HepG2 (cell line): Measurements from ENCODE around the gene SCFD2. TPM values are rescaled to one million over a fixed set of nuclear protein-coding genes. Genes with fewer than 3 reads are reported as not detected.
A peak's percentile ranks its signal among the peaks of the same experiment; 100 is the strongest.

Source experiments
- ATAC-seq: fragments of 200-7000 bp; cut with Tn5 transposase; 3 replicates; pipeline ENCODE4 v1.9.1; 2020; ENCODE audit warnings: mild to moderate bottlenecking, moderate library complexity
- BruUV-seq: library from RNA; stranded (reverse); fragments of 400-500 nt; replicated peaks from 2 replicates; lab custom pipeline; 2021; lab: Mats Ljungman, UMichigan
- CTCF ChIA-PET: fragments of 300-600 bp; formaldehyde crosslinking; extraction: SDS; loops from one replicate; lab custom pipeline; 2021; ENCODE audit warnings: low total read pairs, inconsistent platforms, low intra/inter-chr PET ratio; lab: Yijun Ruan, JAX
- POLR2A ChIA-PET: fragments of 350-600 bp; sonication (Branson Sonifier 250); formaldehyde crosslinking; loops from one replicate; lab custom pipeline; 2020; ENCODE audit warnings: antibody characterized with exemption, inconsistent platforms; lab: Yijun Ruan, JAX
- DNase-seq: peaks from one replicate; pipeline ENCODE4 v3.0.0-alpha.2; 2015; ENCODE audit warnings: low spot score
- FAIRE-seq: peaks from 3 replicates; lab custom pipeline; 2011; peaks lifted over from hg19 to GRCh38; lab: Jason Lieb, UNC
- H2AFZ ChIP-seq: one replicate; pipeline ENCODE4 v1.6.1; 2011; ENCODE audit warnings: low read length, inconsistent platforms
- H3K27ac ChIP-seq: fragments of 300-600 bp; 3 replicates; pipeline ENCODE4 v1.8.0; 2011; ENCODE audit warnings: mixed run types, mild to moderate bottlenecking, mixed read lengths, low read length, inconsistent platforms; ENCODE audit not compliant: insufficient read depth; ENCODE audit errors: extremely low read length
- H3K27me3 ChIP-seq, 2 experiments: fragments of 200-600 bp in 1 of 2; 2 replicates in 1 of 2; 3 replicates in 1 of 2; pipeline versions ENCODE4 v1.6.0 to v1.8.0; 2011; ENCODE audit warnings: low read length in 2 of 2, mild to moderate bottlenecking in 2 of 2, moderate library complexity in 2 of 2, inconsistent platforms in 1 of 2; ENCODE audit not compliant: insufficient read depth in 2 of 2, control insufficient read depth in 1 of 2
- H3K36me3 ChIP-seq, 2 experiments: fragments of 200-600 bp in 1 of 2; replicated peaks in 1 of 2; 2 replicates in 1 of 2; 3 replicates in 1 of 2; pipeline versions ENCODE4 v1.5.1 to v1.8.0; 2011; ENCODE audit warnings: low read length in 2 of 2, inconsistent platforms in 1 of 2; ENCODE audit not compliant: insufficient read depth in 2 of 2, control insufficient read depth in 1 of 2
- H3K4me1 ChIP-seq: 2 replicates; pipeline ENCODE4 v1.5.1; 2012; ENCODE audit warnings: low read length, inconsistent platforms; ENCODE audit not compliant: insufficient read depth
- H3K4me2 ChIP-seq: 2 replicates; pipeline ENCODE4 v1.6.0; 2011; ENCODE audit warnings: low read depth, low read length, inconsistent platforms
- H3K4me3 ChIP-seq, 3 experiments: fragments of 200-600 bp in 1 of 3; sonication (generic), shearing (Covaris generic) in 1 of 3; replicated peaks in 1 of 3; 2 replicates each; pipeline ENCODE4 v1.5.1; 2011 to 2016; ENCODE audit warnings: low read length in 3 of 3, inconsistent platforms in 2 of 3, low read depth in 2 of 3, mild to moderate bottlenecking in 2 of 3, control low read depth in 1 of 3, mixed read lengths in 1 of 3; ENCODE audit not compliant: insufficient read depth in 1 of 3
- H3K79me2 ChIP-seq: one replicate; pipeline ENCODE4 v1.6.1; 2011; ENCODE audit warnings: low read length, inconsistent platforms; ENCODE audit not compliant: insufficient read depth
- H3K9ac ChIP-seq: 2 replicates; pipeline ENCODE4 v1.6.0; 2011; ENCODE audit warnings: mild to moderate bottlenecking, low read depth, low read length, inconsistent platforms; ENCODE audit not compliant: insufficient read depth
- H3K9me3 ChIP-seq: 2 replicates; pipeline ENCODE4 v1.5.1; 2012; ENCODE audit warnings: mild to moderate bottlenecking, low read length
- H4K20me1 ChIP-seq: 2 replicates; pipeline ENCODE4 v1.6.0; 2011; ENCODE audit warnings: inconsistent platforms, mild to moderate bottlenecking, low read length, moderate library complexity; ENCODE audit not compliant: insufficient read depth
- ARHGAP35 ChIP-seq: sonication (generic); formaldehyde crosslinking; IDR thresholded peaks from 2 replicates; pipeline ENCODE4 v1.9.0; 2022; ENCODE audit warnings: mild to moderate bottlenecking, inconsistent platforms, moderate library complexity, missing genetic modification reagents, borderline replicate concordance
- GATA4 ChIP-seq: sonication (generic); IDR thresholded peaks from 2 replicates; pipeline ENCODE4 v1.6.1; 2016; ENCODE audit warnings: antibody characterized with exemption, low read depth, borderline replicate concordance
- MYC ChIP-seq: sonication (generic); formaldehyde crosslinking; IDR thresholded peaks from 2 replicates; pipeline ENCODE4 v1.9.0; 2021; ENCODE audit warnings: missing genetic modification reagents, borderline replicate concordance
- MYNN ChIP-seq: sonication (generic); formaldehyde crosslinking; IDR thresholded peaks from 2 replicates; pipeline ENCODE4 v1.4.0; 2020; ENCODE audit warnings: mild to moderate bottlenecking, low read depth, missing genetic modification reagents
- NFIC ChIP-seq: IDR thresholded peaks from 2 replicates; pipeline ENCODE4 v1.6.1; 2012; ENCODE audit warnings: mild to moderate bottlenecking, low read length, inconsistent platforms
- RNF2 ChIP-seq: fragments of 450-650 bp; conservative IDR thresholded peaks from 2 replicates; pipeline ENCODE4 v1.6.1; 2016; ENCODE audit warnings: low read depth
- RORA ChIP-seq: sonication (generic); formaldehyde crosslinking; IDR thresholded peaks from 2 replicates; pipeline ENCODE4 v1.5.0; 2020; ENCODE audit warnings: mild to moderate bottlenecking, missing genetic modification reagents, moderate library complexity
- SNAPC2 ChIP-seq: sonication (generic); formaldehyde crosslinking; IDR thresholded peaks from 2 replicates; pipeline ENCODE4 v1.8.1; 2022; ENCODE audit warnings: mild to moderate bottlenecking, missing genetic modification reagents
- TBP ChIP-seq: sonication (generic); formaldehyde crosslinking; IDR thresholded peaks from 2 replicates; pipeline ENCODE4 v1.5.0; 2020; ENCODE audit warnings: missing genetic modification reagents
- ZNF790 ChIP-seq: sonication (generic); formaldehyde crosslinking; IDR thresholded peaks from 2 replicates; pipeline ENCODE4 v1.8.0; 2022; ENCODE audit warnings: missing genetic modification reagents, mild to moderate bottlenecking, borderline replicate concordance
- WGBS: methylation state at CpG from one replicate; pipeline ENCODE4 v1.1.6; 2017; ENCODE audit warnings: low lambda C conversion rate; 5-methylcytosine and 5-hydroxymethylcytosine counted together
- in situ Hi-C: cut with HindIII; loops from 2 replicates; pipeline ENCODE4 v1.10.0; 2017; ENCODE audit warnings: low pct_unique_long_range_greater_than_20kb; ENCODE audit not compliant: extremely low pct_ligation_motif_present
- intact Hi-C: fragments of 100-400 bp; cut with micrococcal nuclease; formaldehyde crosslinking; loops from one replicate; pipeline ENCODE4 v1.10.0; 2022; ENCODE audit not compliant: unreplicated experiment
- polyA plus RNA-seq, 8 experiments: library from polyadenylated mRNA; depleted of rRNA in 3 of 8; stranded (reverse) in 7 of 8; unstranded in 1 of 8; fragments of >200 nt; fragmentation: Illumina TruSeq in 4 of 8; extraction: Trizol in 4 of 8; gene quantifications; 2 replicates each; pipeline versions ENCODE4 v1.2.1 to v1.2.3, GENCODE V29; 2011 to 2016; ENCODE audit warnings: low read depth in 4 of 8, missing spikeins in 1 of 8, mixed read lengths in 1 of 8; ENCODE audit not compliant: insufficient read depth in 1 of 8
- total RNA-seq, 5 experiments: library from RNA; depleted of rRNA; stranded (reverse); fragments of >200 nt; fragmentation: Illumina TruSeq; extraction: Trizol; gene quantifications; 2 replicates each; pipeline ENCODE4 v1.2.3, GENCODE V29; 2016; ENCODE audit warnings: low read depth in 1 of 5
- TF ChIP-seq, protein P1 (sequence below): IDR thresholded peaks from 2 replicates; pipeline ENCODE4 v1.6.1; 2018; ENCODE audit warnings: missing genetic modification reagents, mild to moderate bottlenecking, missing compliant biosample characterization
- TF ChIP-seq, protein P2 (sequence below): sonication (generic); formaldehyde crosslinking; IDR thresholded peaks from 2 replicates; pipeline ENCODE4 v1.8.1; 2023; ENCODE audit warnings: mild to moderate bottlenecking, missing genetic modification reagents
- TF ChIP-seq, protein P3 (sequence below): sonication (generic); formaldehyde crosslinking; IDR thresholded peaks from 2 replicates; pipeline ENCODE4 v1.8.1; 2023; ENCODE audit warnings: missing genetic modification reagents, inconsistent platforms, borderline replicate concordance
- TF ChIP-seq, protein P4 (sequence below): sonication (generic); formaldehyde crosslinking; IDR thresholded peaks from 2 replicates; pipeline ENCODE4 v1.5.0; 2020; ENCODE audit warnings: missing genetic modification reagents
- TF ChIP-seq, protein P5 (sequence below): sonication (generic); formaldehyde crosslinking; IDR thresholded peaks from 2 replicates; pipeline ENCODE4 v1.4.0; 2020; ENCODE audit warnings: missing genetic modification reagents

The SCFD2 gene
- total and polyA plus RNA-seq, 2 of the 13 experiments (the other 11 are each of a cell fraction or from before 2014, with no cell fraction given): 4.6 to 15.6 TPM

DNA sequence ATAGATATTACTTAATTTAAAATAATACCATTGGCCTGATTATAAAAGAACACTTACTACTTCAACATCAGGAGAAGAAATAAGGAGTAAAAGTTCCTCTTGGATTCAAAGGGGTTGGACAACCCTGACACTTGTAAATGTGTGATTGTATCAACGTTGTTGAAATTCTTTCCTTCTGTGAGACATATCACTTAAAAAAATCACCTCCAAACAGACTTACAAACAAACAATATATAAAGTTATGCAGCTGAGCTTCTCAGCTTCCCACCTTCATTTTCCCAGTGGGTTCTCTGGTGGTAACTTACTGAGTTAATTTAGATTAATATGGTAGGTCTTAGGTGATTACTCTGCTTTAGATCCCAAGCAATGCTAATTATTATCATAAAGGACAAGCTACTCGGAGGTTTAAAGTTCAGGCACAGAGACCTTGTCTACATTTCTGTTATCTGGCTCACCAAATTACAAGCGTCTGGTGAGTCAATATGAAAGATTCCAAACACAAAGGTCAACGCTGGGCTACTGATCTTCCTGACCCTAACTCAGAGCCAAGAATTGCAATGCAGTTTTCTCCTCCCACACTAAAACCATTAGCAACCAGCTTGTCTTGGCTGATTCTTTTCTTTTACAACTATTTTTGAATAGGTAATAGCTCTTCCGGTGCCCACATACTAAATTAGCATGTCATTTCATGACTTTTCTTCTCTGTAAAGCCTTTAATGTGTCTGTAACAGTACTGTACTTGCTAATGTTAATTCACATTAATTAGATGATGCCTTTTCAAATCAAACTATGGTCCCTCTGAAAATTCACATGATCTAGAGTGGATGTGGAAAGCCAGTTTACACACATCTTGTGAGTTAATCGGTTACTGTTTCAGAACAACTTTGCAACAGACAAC is 346.1 kb downstream of the SCFD2 start (continued):
- no peak for TF ChIP-seq RORA (CRISPR knock-in tag)
- TF ChIP-seq ARHGAP35: no peak
- no peak for TF ChIP-seq MYC (CRISPR knock-in tag)
- TF ChIP-seq, protein P1, sequence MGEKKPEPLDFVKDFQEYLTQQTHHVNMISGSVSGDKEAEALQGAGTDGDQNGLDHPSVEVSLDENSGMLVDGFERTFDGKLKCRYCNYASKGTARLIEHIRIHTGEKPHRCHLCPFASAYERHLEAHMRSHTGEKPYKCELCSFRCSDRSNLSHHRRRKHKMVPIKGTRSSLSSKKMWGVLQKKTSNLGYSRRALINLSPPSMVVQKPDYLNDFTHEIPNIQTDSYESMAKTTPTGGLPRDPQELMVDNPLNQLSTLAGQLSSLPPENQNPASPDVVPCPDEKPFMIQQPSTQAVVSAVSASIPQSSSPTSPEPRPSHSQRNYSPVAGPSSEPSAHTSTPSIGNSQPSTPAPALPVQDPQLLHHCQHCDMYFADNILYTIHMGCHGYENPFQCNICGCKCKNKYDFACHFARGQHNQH (CRISPR knock-in tag): peak; percentile 84

DNA sequence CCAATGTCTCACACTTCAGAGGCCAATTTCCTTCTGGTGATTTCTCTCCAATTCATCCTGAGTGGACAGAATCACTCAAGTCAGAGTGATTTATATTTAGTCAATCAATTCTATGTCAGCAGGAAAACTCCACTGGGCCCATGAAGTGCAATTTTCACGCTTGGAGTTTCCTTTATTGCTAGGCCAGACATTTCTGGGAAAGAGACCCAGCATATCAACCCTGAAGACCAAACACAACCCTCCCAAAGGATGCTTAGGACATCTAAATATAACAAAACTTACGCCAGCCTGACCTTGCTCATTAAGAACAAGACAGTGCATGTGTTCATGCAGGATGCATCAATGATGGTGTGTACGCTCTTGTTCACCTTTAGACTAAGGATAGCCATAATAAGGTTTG is 347.4 kb downstream of the SCFD2 start:
- WGBS: 100% methylated on average over 3 of the region's 3 CpGs

More for the DNA sequence above, 347.4 kb downstream of the SCFD2 start:
- H3K4me3 ChIP-seq: no peak overlapping the region
- no peak overlapping the region for H2AFZ ChIP-seq
- FAIRE-seq: no peak
- H3K9me3 ChIP-seq: no peaks in the 10 kb centered on the region
- H3K4me2 ChIP-seq: no peak overlapping the region
- TF ChIP-seq, protein P2, sequence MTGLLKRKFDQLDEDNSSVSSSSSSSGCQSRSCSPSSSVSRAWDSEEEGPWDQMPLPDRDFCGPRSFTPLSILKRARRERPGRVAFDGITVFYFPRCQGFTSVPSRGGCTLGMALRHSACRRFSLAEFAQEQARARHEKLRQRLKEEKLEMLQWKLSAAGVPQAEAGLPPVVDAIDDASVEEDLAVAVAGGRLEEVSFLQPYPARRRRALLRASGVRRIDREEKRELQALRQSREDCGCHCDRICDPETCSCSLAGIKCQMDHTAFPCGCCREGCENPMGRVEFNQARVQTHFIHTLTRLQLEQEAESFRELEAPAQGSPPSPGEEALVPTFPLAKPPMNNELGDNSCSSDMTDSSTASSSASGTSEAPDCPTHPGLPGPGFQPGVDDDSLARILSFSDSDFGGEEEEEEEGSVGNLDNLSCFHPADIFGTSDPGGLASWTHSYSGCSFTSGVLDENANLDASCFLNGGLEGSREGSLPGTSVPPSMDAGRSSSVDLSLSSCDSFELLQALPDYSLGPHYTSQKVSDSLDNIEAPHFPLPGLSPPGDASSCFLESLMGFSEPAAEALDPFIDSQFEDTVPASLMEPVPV (CRISPR knock-in tag): no peak
- TF ChIP-seq NFIC: no peak
- TF ChIP-seq, protein P3, sequence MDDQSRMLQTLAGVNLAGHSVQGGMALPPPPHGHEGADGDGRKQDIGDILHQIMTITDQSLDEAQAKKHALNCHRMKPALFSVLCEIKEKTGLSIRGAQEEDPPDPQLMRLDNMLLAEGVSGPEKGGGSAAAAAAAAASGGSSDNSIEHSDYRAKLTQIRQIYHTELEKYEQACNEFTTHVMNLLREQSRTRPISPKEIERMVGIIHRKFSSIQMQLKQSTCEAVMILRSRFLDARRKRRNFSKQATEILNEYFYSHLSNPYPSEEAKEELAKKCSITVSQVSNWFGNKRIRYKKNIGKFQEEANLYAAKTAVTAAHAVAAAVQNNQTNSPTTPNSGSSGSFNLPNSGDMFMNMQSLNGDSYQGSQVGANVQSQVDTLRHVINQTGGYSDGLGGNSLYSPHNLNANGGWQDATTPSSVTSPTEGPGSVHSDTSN (CRISPR knock-in tag): no peak
- TF ChIP-seq SNAPC2: no peak
- TF ChIP-seq TBP: no peak
- no peak for TF ChIP-seq MYNN (CRISPR knock-in tag)
- TF ChIP-seq, protein P4, sequence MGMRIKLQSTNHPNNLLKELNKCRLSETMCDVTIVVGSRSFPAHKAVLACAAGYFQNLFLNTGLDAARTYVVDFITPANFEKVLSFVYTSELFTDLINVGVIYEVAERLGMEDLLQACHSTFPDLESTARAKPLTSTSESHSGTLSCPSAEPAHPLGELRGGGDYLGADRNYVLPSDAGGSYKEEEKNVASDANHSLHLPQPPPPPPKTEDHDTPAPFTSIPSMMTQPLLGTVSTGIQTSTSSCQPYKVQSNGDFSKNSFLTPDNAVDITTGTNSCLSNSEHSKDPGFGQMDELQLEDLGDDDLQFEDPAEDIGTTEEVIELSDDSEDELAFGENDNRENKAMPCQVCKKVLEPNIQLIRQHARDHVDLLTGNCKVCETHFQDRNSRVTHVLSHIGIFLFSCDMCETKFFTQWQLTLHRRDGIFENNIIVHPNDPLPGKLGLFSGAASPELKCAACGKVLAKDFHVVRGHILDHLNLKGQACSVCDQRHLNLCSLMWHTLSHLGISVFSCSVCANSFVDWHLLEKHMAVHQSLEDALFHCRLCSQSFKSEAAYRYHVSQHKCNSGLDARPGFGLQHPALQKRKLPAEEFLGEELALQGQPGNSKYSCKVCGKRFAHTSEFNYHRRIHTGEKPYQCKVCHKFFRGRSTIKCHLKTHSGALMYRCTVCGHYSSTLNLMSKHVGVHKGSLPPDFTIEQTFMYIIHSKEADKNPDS: no peak
- TF ChIP-seq, protein P5, sequence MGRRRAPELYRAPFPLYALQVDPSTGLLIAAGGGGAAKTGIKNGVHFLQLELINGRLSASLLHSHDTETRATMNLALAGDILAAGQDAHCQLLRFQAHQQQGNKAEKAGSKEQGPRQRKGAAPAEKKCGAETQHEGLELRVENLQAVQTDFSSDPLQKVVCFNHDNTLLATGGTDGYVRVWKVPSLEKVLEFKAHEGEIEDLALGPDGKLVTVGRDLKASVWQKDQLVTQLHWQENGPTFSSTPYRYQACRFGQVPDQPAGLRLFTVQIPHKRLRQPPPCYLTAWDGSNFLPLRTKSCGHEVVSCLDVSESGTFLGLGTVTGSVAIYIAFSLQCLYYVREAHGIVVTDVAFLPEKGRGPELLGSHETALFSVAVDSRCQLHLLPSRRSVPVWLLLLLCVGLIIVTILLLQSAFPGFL: no peak
- TF ChIP-seq GATA4: no peak
- TF ChIP-seq ZNF790: no peak
- TF ChIP-seq RNF2: no peak
- TF ChIP-seq, all 625 proteins: peak for 0
- in situ Hi-C loops (loop anchor here (5.0 to 25.0 kb wide), 6 partner anchors 179 to 1206 kb away; partner anchors contain the start of genes FIP1L1 and PDGFRA), intact Hi-C loops (loop anchor here (5.0 kb wide), 3 partner anchors 104 to 424 kb away; partner anchors contain the start of gene FIP1L1)
- ATAC-seq (no peak), DNase-seq (no peak)
- Histone ChIP-seq H3K36me3 (no peaks in the 10 kb centered on the region), H3K79me2 (no peaks in the 10 kb centered on the region), H3K27ac (no peak overlapping the region), H3K27me3 (no peaks in the 10 kb centered on the region), H4K20me1 (no peaks in the 10 kb centered on the region), H3K4me1 (peaks cover 57% of the 10 kb centered on the region), H3K9ac (no peak overlapping the region)
- POLR2A ChIA-PET: no interaction called here
- CTCF ChIA-PET: no interaction called here
- no TSS peak for BruUV-seq
